ENCODE data around the gene RECQL5.

DNA sequence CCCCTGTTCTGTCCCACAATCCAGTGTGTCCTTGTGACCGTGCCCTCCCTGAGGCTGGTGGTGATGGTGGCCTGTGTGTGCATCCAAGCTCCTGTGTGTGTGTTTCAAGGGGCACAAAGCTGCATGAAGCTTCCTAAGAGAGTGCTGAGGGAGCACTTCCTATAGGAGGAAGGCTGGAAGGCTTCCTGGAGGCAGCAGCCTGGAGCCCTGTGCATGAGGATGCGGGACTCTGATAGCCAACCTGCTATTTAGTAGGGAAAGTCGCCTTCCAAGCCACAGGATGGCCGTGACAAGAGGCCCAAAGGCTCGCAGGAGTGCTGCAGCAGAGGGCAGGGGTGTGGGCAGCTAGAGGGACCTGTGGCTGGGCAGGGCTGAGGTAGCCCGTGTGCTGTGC, 71.0 kb downstream of the RECQL5 start:
- TF ChIP-seq, protein P1, sequence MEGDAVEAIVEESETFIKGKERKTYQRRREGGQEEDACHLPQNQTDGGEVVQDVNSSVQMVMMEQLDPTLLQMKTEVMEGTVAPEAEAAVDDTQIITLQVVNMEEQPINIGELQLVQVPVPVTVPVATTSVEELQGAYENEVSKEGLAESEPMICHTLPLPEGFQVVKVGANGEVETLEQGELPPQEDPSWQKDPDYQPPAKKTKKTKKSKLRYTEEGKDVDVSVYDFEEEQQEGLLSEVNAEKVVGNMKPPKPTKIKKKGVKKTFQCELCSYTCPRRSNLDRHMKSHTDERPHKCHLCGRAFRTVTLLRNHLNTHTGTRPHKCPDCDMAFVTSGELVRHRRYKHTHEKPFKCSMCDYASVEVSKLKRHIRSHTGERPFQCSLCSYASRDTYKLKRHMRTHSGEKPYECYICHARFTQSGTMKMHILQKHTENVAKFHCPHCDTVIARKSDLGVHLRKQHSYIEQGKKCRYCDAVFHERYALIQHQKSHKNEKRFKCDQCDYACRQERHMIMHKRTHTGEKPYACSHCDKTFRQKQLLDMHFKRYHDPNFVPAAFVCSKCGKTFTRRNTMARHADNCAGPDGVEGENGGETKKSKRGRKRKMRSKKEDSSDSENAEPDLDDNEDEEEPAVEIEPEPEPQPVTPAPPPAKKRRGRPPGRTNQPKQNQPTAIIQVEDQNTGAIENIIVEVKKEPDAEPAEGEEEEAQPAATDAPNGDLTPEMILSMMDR (IDR thresholded peaks at IDR 0.05): no peak
- TF ChIP-seq EP300 (IDR thresholded peaks at IDR 0.05) (no peak), POLR2A (IDR thresholded peaks at IDR 0.05) (no peak), POLR2AphosphoS5 (IDR thresholded peaks at IDR 0.05) (no peak)

All from sigmoid colon (tissue), 4 donors.